ENCODE data around the gene APBA2.

Gene APBA2

GRCh38 chr15:29129926-29130325 lies 244.2 kb downstream of the APBA2 start:
- DNase-seq (ENCODE audit: low read depth in 2 of 2, low spot score in 1 of 2), result no peak

- DNase-seq (ENCODE audit: low read depth in 2 of 2, low spot score in 1 of 2), result no peak
Observed at GRCh38 chr15:29130476-29130875, 244.7 kb downstream of the APBA2 start.

- no peak for DNase-seq (ENCODE audit: low read depth in 2 of 2, low spot score in 1 of 2)
Observed at GRCh38 chr15:29130951-29131839, 245.4 kb downstream of the APBA2 start.

GRCh38 chr15:29131840-29132420 lies 246.2 kb downstream of the APBA2 start:
- DNase-seq (ENCODE audit: low read depth in 2 of 2, low spot score in 1 of 2), result no peak

- DNase-seq (ENCODE audit: low read depth in 2 of 2, low spot score in 1 of 2), result no peak
Observed at GRCh38 chr15:29132735-29133181, 247.0 kb downstream of the APBA2 start.

- no peak for DNase-seq (ENCODE audit: low read depth in 2 of 2, low spot score in 1 of 2)
Observed at GRCh38 chr15:29133321-29133720, 247.5 kb downstream of the APBA2 start.

GRCh38 chr15:29133791-29134190 lies 248.0 kb downstream of the APBA2 start:
- no peak for DNase-seq (ENCODE audit: low read depth in 2 of 2, low spot score in 1 of 2)

GRCh38 chr15:29134239-29134638 lies 248.5 kb downstream of the APBA2 start:
- DNase-seq (ENCODE audit: low read depth in 2 of 2, low spot score in 1 of 2), result no peak

- DNase-seq (ENCODE audit: low read depth in 2 of 2, low spot score in 1 of 2), result no peak
Observed at GRCh38 chr15:29134641-29135308, 249.0 kb downstream of the APBA2 start.

GRCh38 chr15:29135309-29135657 lies 249.5 kb downstream of the APBA2 start:
- DNase-seq (ENCODE audit: low read depth in 2 of 2, low spot score in 1 of 2), result no peak

- DNase-seq (ENCODE audit: low read depth in 2 of 2, low spot score in 1 of 2), result no peak
Observed at GRCh38 chr15:29135702-29136646, 250.2 kb downstream of the APBA2 start.

GRCh38 chr15:29138260-29138659 lies 252.5 kb downstream of the APBA2 start:
- DNase-seq (ENCODE audit: low read depth in 2 of 2, low spot score in 1 of 2), result no peak

- DNase-seq (ENCODE audit: low read depth in 2 of 2, low spot score in 1 of 2), result no peak
Observed at GRCh38 chr15:29139072-29139471, 253.3 kb downstream of the APBA2 start.

- no peak for DNase-seq (ENCODE audit: low read depth in 2 of 2, low spot score in 1 of 2)
Observed at GRCh38 chr15:29139540-29140459, 254.0 kb downstream of the APBA2 start.

GRCh38 chr15:29140475-29141307 lies 254.9 kb downstream of the APBA2 start:
- DNase-seq (ENCODE audit: low read depth in 2 of 2, low spot score in 1 of 2), result no peak

- DNase-seq (ENCODE audit: low read depth in 2 of 2, low spot score in 1 of 2), result no peak
Observed at GRCh38 chr15:29141308-29142128, 255.7 kb downstream of the APBA2 start.

GRCh38 chr15:29142129-29142747 lies 256.5 kb downstream of the APBA2 start:
- no peak for DNase-seq (ENCODE audit: low read depth in 2 of 2, low spot score in 1 of 2)

GRCh38 chr15:29143293-29143692 lies 257.5 kb downstream of the APBA2 start:
- no peak for DNase-seq (ENCODE audit: low read depth in 2 of 2, low spot score in 1 of 2)
